Neural progenitor cell (in vitro differentiated cells): Measurements from ENCODE around the gene NKTR.

Source experiments
- EZH2 ChIP-seq: fragments of 200-600 bp; sonication (generic); IDR thresholded peaks from 2 replicates; pipeline ENCODE4 v1.6.1; 2017; ENCODE audit warnings: antibody characterized with exemption, mild to moderate bottlenecking, moderate library complexity
- EZH2phosphoT487 ChIP-seq: fragments of 200-600 bp; sonication (generic); IDR thresholded peaks from 2 replicates; pipeline ENCODE4 v1.6.1; 2017; ENCODE audit warnings: antibody characterized with exemption
- TF ChIP-seq, protein P1 (sequence below): fragments of 200-600 bp; sonication (generic); IDR thresholded peaks from 2 replicates; pipeline ENCODE4 v1.5.1; 2017; ENCODE audit warnings: antibody characterized with exemption, mild to moderate bottlenecking

DNA sequence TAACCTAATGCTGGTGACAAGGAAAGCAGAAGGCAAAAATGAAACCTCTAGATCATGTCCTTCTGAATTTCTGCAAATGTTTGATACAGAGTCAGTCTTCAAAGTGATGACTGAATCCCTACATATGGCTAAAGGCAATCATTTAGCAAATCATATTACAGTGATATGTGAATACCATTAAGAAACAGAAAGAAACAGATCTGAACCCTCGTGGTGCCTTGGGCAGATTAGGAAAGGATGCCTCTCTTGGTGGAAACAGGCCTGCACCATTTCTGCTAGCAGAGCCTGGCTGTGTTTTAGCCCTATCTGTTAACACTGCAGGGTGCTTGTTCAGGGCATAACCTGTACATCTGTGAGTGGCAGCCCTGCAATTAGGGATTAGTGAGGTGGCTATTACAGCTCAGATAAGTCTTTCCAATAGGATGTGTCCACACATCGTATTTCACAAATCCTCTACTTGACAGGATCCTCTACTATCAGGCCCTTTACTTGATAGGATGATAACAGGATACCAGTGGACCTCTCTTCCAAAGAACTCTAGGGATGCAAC is 30.8 kb upstream of the NKTR start:
- TF ChIP-seq, protein P1, sequence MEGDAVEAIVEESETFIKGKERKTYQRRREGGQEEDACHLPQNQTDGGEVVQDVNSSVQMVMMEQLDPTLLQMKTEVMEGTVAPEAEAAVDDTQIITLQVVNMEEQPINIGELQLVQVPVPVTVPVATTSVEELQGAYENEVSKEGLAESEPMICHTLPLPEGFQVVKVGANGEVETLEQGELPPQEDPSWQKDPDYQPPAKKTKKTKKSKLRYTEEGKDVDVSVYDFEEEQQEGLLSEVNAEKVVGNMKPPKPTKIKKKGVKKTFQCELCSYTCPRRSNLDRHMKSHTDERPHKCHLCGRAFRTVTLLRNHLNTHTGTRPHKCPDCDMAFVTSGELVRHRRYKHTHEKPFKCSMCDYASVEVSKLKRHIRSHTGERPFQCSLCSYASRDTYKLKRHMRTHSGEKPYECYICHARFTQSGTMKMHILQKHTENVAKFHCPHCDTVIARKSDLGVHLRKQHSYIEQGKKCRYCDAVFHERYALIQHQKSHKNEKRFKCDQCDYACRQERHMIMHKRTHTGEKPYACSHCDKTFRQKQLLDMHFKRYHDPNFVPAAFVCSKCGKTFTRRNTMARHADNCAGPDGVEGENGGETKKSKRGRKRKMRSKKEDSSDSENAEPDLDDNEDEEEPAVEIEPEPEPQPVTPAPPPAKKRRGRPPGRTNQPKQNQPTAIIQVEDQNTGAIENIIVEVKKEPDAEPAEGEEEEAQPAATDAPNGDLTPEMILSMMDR = no peak
- TF ChIP-seq EZH2phosphoT487 = no peak
- no peak for TF ChIP-seq EZH2
